Urinary bladder (tissue), 4 donors: ENCODE measurements around the gene FGF19. TPM values are rescaled to one million over a fixed set of nuclear protein-coding genes. Genes with fewer than 3 reads are reported as not detected.

Experiments
- DNase-seq: peaks from one replicate; pipeline ENCODE4 v3.0.0-alpha.2; 2015; ENCODE audit errors: extremely low spot score
- H3K27ac ChIP-seq: one replicate; pipeline ENCODE4 v1.5.1; 2013; ENCODE audit warnings: low read depth, mild to moderate bottlenecking, moderate library complexity
- H3K36me3 ChIP-seq: one replicate; pipeline ENCODE4 v1.6.1; 2013; ENCODE audit warnings: mild to moderate bottlenecking, moderate library complexity; ENCODE audit not compliant: insufficient read depth
- H3K4me1 ChIP-seq: one replicate; pipeline ENCODE4 v1.6.1; 2013; ENCODE audit warnings: mild to moderate bottlenecking, moderate library complexity; ENCODE audit not compliant: insufficient read depth
- H3K4me3 ChIP-seq: one replicate; pipeline ENCODE4 v1.5.1; 2013; ENCODE audit warnings: low read depth, low read length
- WGBS: extraction: QIAGEN DNeasy Blood & Tissue Kit; methylation state at CpG from one replicate; pipeline ENCODE4 v1.1.7; 2013; 5-methylcytosine and 5-hydroxymethylcytosine counted together
- polyA plus RNA-seq: library from polyadenylated mRNA; stranded (reverse); fragments of 200-250 nt; gene quantifications from one replicate; pipeline ENCODE4 v1.2.3, GENCODE V29; 2013
- total RNA-seq: library from RNA; depleted of rRNA; stranded (reverse); fragments of >200 nt; gene quantifications from one replicate; pipeline ENCODE4 v1.2.3, GENCODE V29; 2014
- donor health status: healthy with polysubstance abuse.
- donor health status: healthy.

The FGF19 gene, protein sequence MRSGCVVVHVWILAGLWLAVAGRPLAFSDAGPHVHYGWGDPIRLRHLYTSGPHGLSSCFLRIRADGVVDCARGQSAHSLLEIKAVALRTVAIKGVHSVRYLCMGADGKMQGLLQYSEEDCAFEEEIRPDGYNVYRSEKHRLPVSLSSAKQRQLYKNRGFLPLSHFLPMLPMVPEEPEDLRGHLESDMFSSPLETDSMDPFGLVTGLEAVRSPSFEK
- not detected for total RNA-seq
- not detected for polyA plus RNA-seq

DNA sequence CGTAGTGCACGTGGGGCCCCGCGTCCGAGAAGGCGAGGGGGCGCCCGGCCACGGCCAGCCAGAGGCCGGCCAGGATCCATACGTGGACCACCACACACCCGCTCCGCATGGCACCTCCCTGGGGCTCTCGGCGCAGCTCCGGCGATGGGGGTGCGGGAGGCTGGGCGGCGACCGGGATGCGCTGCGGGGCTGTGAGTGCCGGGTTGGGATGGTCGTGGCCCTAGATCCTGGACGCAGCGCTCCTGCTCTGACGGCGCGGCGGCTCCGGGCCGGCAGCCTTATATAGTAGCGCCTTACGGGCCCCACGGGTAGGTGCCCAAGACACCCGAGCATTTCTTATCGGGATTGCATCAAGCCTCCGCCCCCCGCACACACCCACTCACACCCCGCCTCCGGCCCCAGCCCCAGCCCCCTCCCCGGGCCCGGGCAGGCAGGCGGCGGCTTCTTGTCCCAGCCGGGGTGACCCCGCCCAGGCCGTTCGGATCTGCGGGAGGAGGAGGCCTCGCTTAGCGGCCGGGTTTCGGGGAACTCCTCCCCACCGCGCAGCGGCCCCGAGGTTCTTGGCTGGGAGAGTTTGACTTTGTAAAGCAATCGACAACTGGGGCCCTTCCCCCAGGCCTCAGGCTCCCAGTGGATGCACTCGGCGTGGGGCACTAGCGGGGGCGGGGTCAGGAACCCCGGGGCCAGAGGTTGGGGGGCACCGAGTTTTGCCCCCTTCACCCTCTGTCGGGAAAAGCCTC is at the start of gene FGF19:
TSS of gene FGF19 (minus strand) at position 255 of the 740 bp plus-strand sequence. CDS start at position 109, 146 bp downstream.
- under 1% methylated on average over 67 of the region's 67 CpGs for WGBS
- H3K4me3 ChIP-seq, result peak within 1 kb of the TSS; percentile 17
- H3K36me3 ChIP-seq, result no peaks in the 10 kb centered on the region
- no peaks in the 10 kb centered on the region for H3K4me1 ChIP-seq
- no peak for DNase-seq
- H3K27ac ChIP-seq, result no peak within 1 kb of the TSS

- Histone ChIP-seq H3K4me1 (no peaks in the 10 kb centered on the region), H3K27ac (no peak overlapping the region), H3K4me3 (no peak overlapping the region), H3K36me3 (no peaks in the 10 kb centered on the region)
- no peak for DNase-seq
- 16% methylated on average over 4 of the region's 4 CpGs for WGBS
These were observed 49.1 kb upstream of the FGF19 start for GRCh38 chr11:69752890-69753289.

DNA sequence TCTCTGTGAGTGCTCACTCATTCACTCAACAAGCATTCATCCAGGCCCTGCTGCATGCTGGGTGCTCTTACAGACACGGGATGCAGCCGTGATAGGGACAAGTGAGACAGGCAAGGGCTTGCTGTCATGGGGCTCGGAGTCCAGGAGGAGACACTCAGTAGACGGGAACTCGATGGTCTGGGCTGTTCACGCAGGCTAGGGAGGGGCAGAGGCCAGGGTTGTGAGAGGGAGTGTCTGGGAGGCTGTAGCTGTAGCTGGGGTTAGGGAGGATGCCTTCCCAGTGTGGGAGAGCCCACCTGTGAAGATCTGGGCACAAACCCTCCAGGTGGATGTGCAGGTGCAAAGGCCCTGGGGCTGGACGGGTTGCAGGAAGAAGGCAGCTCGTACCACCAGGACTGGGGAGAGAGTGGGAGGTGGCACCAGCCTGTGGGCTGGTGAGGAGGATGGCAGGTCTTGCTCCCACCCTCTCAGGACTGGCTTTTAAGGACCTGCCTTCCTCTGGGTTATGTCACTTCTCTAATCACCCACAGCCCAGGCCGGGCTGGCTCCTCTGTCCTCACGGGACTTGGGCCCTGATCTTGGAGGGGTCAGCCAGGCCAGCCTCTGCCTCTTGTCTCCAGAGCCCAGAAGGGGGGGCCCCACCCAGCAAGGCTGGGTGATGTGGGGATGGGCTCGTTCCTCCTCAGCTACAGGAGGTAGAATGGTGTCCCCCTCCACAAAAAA is 47.2 kb upstream of the FGF19 start:
- H3K4me3 ChIP-seq, result no peak overlapping the region
- H3K4me1 ChIP-seq, result no peaks in the 10 kb centered on the region
- H3K36me3 ChIP-seq, result no peaks in the 10 kb centered on the region
- no peak for DNase-seq
- WGBS, result 71% methylated on average over 11 of the region's 11 CpGs
- H3K27ac ChIP-seq, result no peak overlapping the region

GRCh38 chr11:69750108-69750850 is 46.5 kb upstream of the FGF19 start:
- DNase-seq, result no peak
- 78% methylated on average over 11 of the region's 11 CpGs for WGBS
- no peak overlapping the region for H3K27ac ChIP-seq
- H3K4me1 ChIP-seq, result no peaks in the 10 kb centered on the region
- no peak overlapping the region for H3K4me3 ChIP-seq
- no peaks in the 10 kb centered on the region for H3K36me3 ChIP-seq

GRCh38 chr11:69748637-69749036 is 44.8 kb upstream of the FGF19 start:
- 89% methylated on average over 11 of the region's 11 CpGs for WGBS

GRCh38 chr11:69746752-69747742 is 43.2 kb upstream of the FGF19 start:
- 54% methylated on average over 29 of the region's 29 CpGs for WGBS
- H3K4me1 ChIP-seq, result no peaks in the 10 kb centered on the region

More at GRCh38 chr11:69748637-69749036, 44.8 kb upstream of the FGF19 start:
- Histone ChIP-seq H3K4me3 (no peak overlapping the region), H3K4me1 (no peaks in the 10 kb centered on the region), H3K27ac (no peak overlapping the region), H3K36me3 (no peaks in the 10 kb centered on the region)
- DNase-seq, result no peak

GRCh38 chr11:69746140-69746539 is 42.3 kb upstream of the FGF19 start:
- Histone ChIP-seq H3K4me1 (no peaks in the 10 kb centered on the region), H3K36me3 (no peaks in the 10 kb centered on the region), H3K4me3 (no peak overlapping the region), H3K27ac (no peak overlapping the region)
- 81% methylated on average over 8 of the region's 8 CpGs for WGBS
- DNase-seq, result no peak

More at GRCh38 chr11:69746752-69747742, 43.2 kb upstream of the FGF19 start:
- no peak overlapping the region for H3K27ac ChIP-seq
- no peak for DNase-seq
- H3K36me3 ChIP-seq, result no peaks in the 10 kb centered on the region
- H3K4me3 ChIP-seq, result no peak overlapping the region

DNA sequence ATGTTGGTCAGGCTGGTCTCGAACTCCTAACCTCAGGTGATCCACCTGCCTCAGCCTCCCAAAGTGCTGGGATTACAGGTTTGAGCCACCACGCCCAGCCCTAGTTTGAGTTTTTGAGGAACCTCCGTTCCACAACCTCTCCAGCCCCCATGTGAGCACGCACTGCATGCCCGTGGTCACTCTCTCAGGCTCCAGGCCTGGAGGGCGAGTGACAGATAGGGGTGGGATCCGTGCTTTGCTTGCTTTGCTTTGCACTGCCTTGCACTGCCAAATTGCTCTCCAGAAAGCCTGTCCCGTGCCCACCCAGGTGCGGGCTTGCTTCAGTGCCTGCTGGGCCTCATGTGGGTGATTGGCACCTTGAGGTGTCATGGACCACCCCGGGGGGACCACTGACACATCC is 41.4 kb upstream of the FGF19 start:
- no peak for DNase-seq
- no peak overlapping the region for H3K4me3 ChIP-seq
- H3K4me1 ChIP-seq, result no peaks in the 10 kb centered on the region
- H3K36me3 ChIP-seq, result no peaks in the 10 kb centered on the region
- no peak overlapping the region for H3K27ac ChIP-seq
- 89% methylated on average over 10 of the region's 10 CpGs for WGBS

GRCh38 chr11:69744435-69744834 is 40.6 kb upstream of the FGF19 start:
- Histone ChIP-seq H3K27ac (no peak overlapping the region), H3K36me3 (no peaks in the 10 kb centered on the region), H3K4me1 (no peaks in the 10 kb centered on the region), H3K4me3 (no peak overlapping the region)
- 54% methylated on average over 7 of the region's 7 CpGs for WGBS
- DNase-seq, result no peak

- Histone ChIP-seq H3K36me3 (no peaks in the 10 kb centered on the region), H3K4me3 (no peak overlapping the region), H3K4me1 (no peaks in the 10 kb centered on the region), H3K27ac (no peak overlapping the region)
- no peak for DNase-seq
- 93% methylated on average over 3 of the region's 3 CpGs for WGBS
These were observed 31.0 kb upstream of the FGF19 start for GRCh38 chr11:69734841-69735240.

DNA sequence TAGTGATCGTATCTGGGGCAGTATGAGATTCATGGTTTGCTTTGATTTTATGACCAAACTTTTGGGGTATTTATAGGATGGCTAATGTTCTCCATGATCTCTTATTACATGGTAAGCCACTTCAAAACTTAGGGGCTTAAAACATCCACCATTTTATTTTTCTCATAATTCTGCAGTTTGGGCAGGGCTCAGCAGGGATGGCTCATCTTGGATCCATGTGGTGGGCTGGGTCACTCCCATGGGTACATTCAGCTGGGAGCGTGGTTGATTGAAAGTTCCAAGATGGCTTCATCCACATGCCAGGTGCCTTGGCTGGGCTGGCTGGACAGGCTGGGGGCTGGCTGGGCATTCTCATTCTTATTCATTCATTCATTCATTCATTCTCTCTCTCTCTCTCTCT is 30.5 kb upstream of the FGF19 start:
- no peaks in the 10 kb centered on the region for H3K4me1 ChIP-seq
- no peak overlapping the region for H3K4me3 ChIP-seq
- DNase-seq, result no peak
- H3K27ac ChIP-seq, result no peak overlapping the region
- no peaks in the 10 kb centered on the region for H3K36me3 ChIP-seq
- 97% methylated on average over 2 of the region's 2 CpGs for WGBS

- Histone ChIP-seq H3K36me3 (no peaks in the 10 kb centered on the region), H3K4me3 (no peak overlapping the region), H3K27ac (no peak overlapping the region), H3K4me1 (no peaks in the 10 kb centered on the region)
- 69% methylated on average over 7 of the region's 7 CpGs for WGBS
- DNase-seq, result no peak
These were observed 29.1 kb upstream of the FGF19 start for GRCh38 chr11:69732910-69733309.
